SK-N-SH (cell line): ENCODE data around the gene LGR4.

Source experiments
- FOSL2 ChIP-seq: IDR thresholded peaks from 2 replicates; pipeline ENCODE4 v1.4.0; 2012; ENCODE audit warnings: low read depth, mild to moderate bottlenecking, moderate library complexity, borderline replicate concordance
- FOXJ3 ChIP-seq: sonication (generic); formaldehyde crosslinking; IDR thresholded peaks from 2 replicates; pipeline ENCODE4 v1.5.1; 2020; ENCODE audit warnings: mild to moderate bottlenecking, missing genetic modification reagents
- MXI1 ChIP-seq: IDR thresholded peaks from 2 replicates; pipeline ENCODE4 v1.6.1; 2012; ENCODE audit warnings: mild to moderate bottlenecking, low read depth, low read length, improper control_type of control experiment
- NFIC ChIP-seq: IDR thresholded peaks from 2 replicates; pipeline ENCODE4 v1.4.0; 2012; ENCODE audit warnings: borderline replicate concordance
- POLR2AphosphoS5 ChIP-seq: IDR thresholded peaks from 2 replicates; pipeline ENCODE4 v1.6.1; 2012; ENCODE audit warnings: low read depth, low read length
- RAD21 ChIP-seq: IDR thresholded peaks from 2 replicates; pipeline ENCODE4 v1.6.1; 2012; ENCODE audit warnings: mild to moderate bottlenecking, low read length
- SMC3 ChIP-seq: IDR thresholded peaks from 2 replicates; pipeline ENCODE4 v1.6.1; 2012; ENCODE audit warnings: low read depth, low read length, improper control_type of control experiment
- TAF1 ChIP-seq: IDR thresholded peaks from 2 replicates; pipeline ENCODE4 v1.6.1; 2012; ENCODE audit warnings: low read depth, mild to moderate bottlenecking, low read length, moderate library complexity, borderline replicate concordance
- ZBTB33 ChIP-seq: IDR thresholded peaks from 2 replicates; pipeline ENCODE4 v1.4.0; 2012; ENCODE audit warnings: low read depth, borderline replicate concordance
- TF ChIP-seq, protein P1 (sequence below): fragments of 200-600 bp; sonication (generic); IDR thresholded peaks from 2 replicates; pipeline ENCODE4 v1.6.1; 2017; ENCODE audit warnings: antibody characterized with exemption, mild to moderate bottlenecking, moderate library complexity
- TF ChIP-seq, protein P2 (sequence below): IDR thresholded peaks from 2 replicates; pipeline ENCODE4 v1.4.0; 2012; ENCODE audit warnings: low read depth
- TF ChIP-seq, protein P3 (sequence below): IDR thresholded peaks from 2 replicates; pipeline ENCODE4 v1.6.1; 2012; ENCODE audit warnings: mild to moderate bottlenecking, low read depth, low read length, moderate library complexity

DNA sequence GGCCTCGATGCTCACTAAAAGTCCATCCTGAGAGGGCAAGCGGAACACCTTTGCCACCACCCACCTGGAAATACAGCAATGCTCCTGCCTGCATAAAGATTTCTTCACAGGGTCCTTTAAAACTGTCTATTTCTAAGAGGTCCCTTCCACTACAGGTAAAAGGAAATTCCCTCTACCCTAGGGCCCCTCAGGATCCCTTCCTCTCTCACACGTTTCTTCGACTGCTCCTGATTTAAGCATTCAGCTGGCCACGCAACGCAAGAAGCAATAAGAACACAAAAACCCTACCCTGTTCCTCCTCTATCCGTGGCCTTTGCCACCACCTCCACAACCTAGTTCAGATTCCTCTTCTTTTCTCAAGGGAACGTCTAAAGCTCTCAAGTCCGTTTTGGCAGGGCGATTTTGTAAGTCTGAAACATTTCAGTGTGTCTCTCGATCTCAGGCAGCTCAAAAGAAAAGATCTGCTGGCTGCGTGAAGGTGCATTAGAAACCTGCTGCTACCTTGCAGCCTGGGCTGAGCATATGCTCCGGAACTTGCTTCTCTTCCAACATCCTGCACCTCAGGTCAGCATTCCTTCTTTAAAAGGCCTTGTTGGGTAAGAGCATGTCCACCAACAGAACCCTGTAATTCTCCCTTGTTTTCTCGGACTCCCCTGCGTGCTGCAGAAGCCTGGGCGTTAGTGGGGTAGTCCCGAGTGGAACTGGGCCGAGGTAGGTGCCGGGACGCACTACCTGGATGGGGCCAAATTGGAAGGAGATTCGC is 1.6 kb downstream of the LGR4 start:
- TF ChIP-seq FOXJ3 (no peak), POLR2AphosphoS5 (no peak), MXI1 (no peak), NFIC (no peak), RAD21 (no peak), SMC3 (no peak), ZBTB33 (no peak), TAF1 (no peak), FOSL2 (no peak)
- TF ChIP-seq, protein P1, sequence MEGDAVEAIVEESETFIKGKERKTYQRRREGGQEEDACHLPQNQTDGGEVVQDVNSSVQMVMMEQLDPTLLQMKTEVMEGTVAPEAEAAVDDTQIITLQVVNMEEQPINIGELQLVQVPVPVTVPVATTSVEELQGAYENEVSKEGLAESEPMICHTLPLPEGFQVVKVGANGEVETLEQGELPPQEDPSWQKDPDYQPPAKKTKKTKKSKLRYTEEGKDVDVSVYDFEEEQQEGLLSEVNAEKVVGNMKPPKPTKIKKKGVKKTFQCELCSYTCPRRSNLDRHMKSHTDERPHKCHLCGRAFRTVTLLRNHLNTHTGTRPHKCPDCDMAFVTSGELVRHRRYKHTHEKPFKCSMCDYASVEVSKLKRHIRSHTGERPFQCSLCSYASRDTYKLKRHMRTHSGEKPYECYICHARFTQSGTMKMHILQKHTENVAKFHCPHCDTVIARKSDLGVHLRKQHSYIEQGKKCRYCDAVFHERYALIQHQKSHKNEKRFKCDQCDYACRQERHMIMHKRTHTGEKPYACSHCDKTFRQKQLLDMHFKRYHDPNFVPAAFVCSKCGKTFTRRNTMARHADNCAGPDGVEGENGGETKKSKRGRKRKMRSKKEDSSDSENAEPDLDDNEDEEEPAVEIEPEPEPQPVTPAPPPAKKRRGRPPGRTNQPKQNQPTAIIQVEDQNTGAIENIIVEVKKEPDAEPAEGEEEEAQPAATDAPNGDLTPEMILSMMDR: no peak
- TF ChIP-seq, protein P2, sequence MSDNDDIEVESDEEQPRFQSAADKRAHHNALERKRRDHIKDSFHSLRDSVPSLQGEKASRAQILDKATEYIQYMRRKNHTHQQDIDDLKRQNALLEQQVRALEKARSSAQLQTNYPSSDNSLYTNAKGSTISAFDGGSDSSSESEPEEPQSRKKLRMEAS: no peak
- TF ChIP-seq, protein P3, sequence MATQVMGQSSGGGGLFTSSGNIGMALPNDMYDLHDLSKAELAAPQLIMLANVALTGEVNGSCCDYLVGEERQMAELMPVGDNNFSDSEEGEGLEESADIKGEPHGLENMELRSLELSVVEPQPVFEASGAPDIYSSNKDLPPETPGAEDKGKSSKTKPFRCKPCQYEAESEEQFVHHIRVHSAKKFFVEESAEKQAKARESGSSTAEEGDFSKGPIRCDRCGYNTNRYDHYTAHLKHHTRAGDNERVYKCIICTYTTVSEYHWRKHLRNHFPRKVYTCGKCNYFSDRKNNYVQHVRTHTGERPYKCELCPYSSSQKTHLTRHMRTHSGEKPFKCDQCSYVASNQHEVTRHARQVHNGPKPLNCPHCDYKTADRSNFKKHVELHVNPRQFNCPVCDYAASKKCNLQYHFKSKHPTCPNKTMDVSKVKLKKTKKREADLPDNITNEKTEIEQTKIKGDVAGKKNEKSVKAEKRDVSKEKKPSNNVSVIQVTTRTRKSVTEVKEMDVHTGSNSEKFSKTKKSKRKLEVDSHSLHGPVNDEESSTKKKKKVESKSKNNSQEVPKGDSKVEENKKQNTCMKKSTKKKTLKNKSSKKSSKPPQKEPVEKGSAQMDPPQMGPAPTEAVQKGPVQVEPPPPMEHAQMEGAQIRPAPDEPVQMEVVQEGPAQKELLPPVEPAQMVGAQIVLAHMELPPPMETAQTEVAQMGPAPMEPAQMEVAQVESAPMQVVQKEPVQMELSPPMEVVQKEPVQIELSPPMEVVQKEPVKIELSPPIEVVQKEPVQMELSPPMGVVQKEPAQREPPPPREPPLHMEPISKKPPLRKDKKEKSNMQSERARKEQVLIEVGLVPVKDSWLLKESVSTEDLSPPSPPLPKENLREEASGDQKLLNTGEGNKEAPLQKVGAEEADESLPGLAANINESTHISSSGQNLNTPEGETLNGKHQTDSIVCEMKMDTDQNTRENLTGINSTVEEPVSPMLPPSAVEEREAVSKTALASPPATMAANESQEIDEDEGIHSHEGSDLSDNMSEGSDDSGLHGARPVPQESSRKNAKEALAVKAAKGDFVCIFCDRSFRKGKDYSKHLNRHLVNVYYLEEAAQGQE: no peak
